Neural cell (in vitro differentiated cells): ENCODE measurements around the gene B4GALT2. TPM values are rescaled to one million over a fixed set of nuclear protein-coding genes. Genes with fewer than 3 reads are reported as not detected.

Source experiments
- H2AFZ ChIP-seq: fragments of 200-600, 300-800 bp; sonication (generic), shearing (Covaris generic); 2 replicates; pipeline ENCODE4 v1.6.0; 2014; ENCODE audit warnings: low read depth, mild to moderate bottlenecking, antibody characterized with exemption, low read length, moderate library complexity
- H3F3A ChIP-seq: fragments of 200-600 bp; shearing (Covaris generic); 2 replicates; pipeline ENCODE4 v1.6.1; 2016; ENCODE audit warnings: mild to moderate bottlenecking, moderate library complexity, mixed read lengths, antibody characterized with exemption, low read length; ENCODE audit not compliant: insufficient read depth, poor library complexity, severe bottlenecking
- H3K27ac ChIP-seq: fragments of 200-600, 300-800 bp; sonication (generic), shearing (Covaris generic); 2 replicates; pipeline ENCODE4 v1.5.1; 2014; ENCODE audit warnings: mild to moderate bottlenecking, low read length, moderate library complexity
- H3K27me3 ChIP-seq: fragments of 300-800, 200-600 bp; sonication (generic), shearing (Covaris generic); 2 replicates; pipeline ENCODE4 v1.6.0; 2014; ENCODE audit warnings: mild to moderate bottlenecking, low read depth, low read length, moderate library complexity; ENCODE audit not compliant: insufficient read depth
- H3K36me3 ChIP-seq: fragments of 300-800, 200-600 bp; sonication (generic), shearing (Covaris generic); 2 replicates; pipeline ENCODE4 v1.5.1; 2014; ENCODE audit warnings: mild to moderate bottlenecking, antibody characterized with exemption, low read length, moderate library complexity; ENCODE audit not compliant: insufficient read depth
- H3K4me2 ChIP-seq: fragments of 300-800, 200-600 bp; sonication (generic), shearing (Covaris generic); 2 replicates; pipeline ENCODE4 v1.6.0; 2014; ENCODE audit warnings: mild to moderate bottlenecking, low read length
- H3K4me3 ChIP-seq: fragments of 300-800, 200-600 bp; sonication (generic), shearing (Covaris generic); 2 replicates; pipeline ENCODE4 v1.5.1; 2014; ENCODE audit warnings: mild to moderate bottlenecking, low read length, moderate library complexity
- H3K79me2 ChIP-seq: fragments of 200-600 bp; shearing (Covaris generic); replicated peaks from 2 replicates; pipeline ENCODE4 v1.6.0; 2014; ENCODE audit warnings: mild to moderate bottlenecking, low read length, moderate library complexity; ENCODE audit not compliant: insufficient read depth
- H3K9ac ChIP-seq: fragments of 300-800, 200-600 bp; sonication (generic), shearing (Covaris generic); 2 replicates; pipeline ENCODE4 v1.6.1; 2016; ENCODE audit warnings: mild to moderate bottlenecking, low read length, mixed read lengths
- H3K9me2 ChIP-seq: fragments of 200-600 bp; shearing (Covaris generic); 2 replicates; pipeline ENCODE4 v1.6.1; 2016; ENCODE audit warnings: mild to moderate bottlenecking, low read length, mixed read lengths; ENCODE audit not compliant: insufficient read depth
- H3K9me3 ChIP-seq: fragments of 200-600, 300-800 bp; sonication (generic), shearing (Covaris generic); 2 replicates; pipeline ENCODE4 v1.6.1; 2016; ENCODE audit warnings: mild to moderate bottlenecking, mixed run types, low read length, moderate library complexity, mixed read lengths
- H4K20me1 ChIP-seq: fragments of 200-600 bp; shearing (Covaris generic); 2 replicates; pipeline ENCODE4 v1.6.1; 2016; ENCODE audit warnings: mild to moderate bottlenecking, mixed run types; ENCODE audit not compliant: insufficient read depth
- CTCF ChIP-seq: fragments of 450-650 bp; IDR thresholded peaks from 2 replicates; pipeline ENCODE4 v1.5.1; 2014; ENCODE audit warnings: antibody characterized with exemption, mild to moderate bottlenecking, moderate library complexity; ENCODE audit not compliant: poor library complexity, severe bottlenecking
- EP300 ChIP-seq: fragments of 450-650 bp; conservative IDR thresholded peaks from 2 replicates; pipeline ENCODE4 v1.6.1; 2014; ENCODE audit warnings: antibody characterized with exemption, mild to moderate bottlenecking, moderate library complexity; ENCODE audit not compliant: poor library complexity, severe bottlenecking
- EZH2 ChIP-seq: fragments of 200-600, 300-800 bp; shearing (Covaris generic), sonication (generic); IDR thresholded peaks from 2 replicates; pipeline ENCODE4 v1.6.1; 2014; ENCODE audit warnings: antibody characterized with exemption, low read length, borderline replicate concordance, mild to moderate bottlenecking; ENCODE audit not compliant: insufficient read depth, poor library complexity, severe bottlenecking
- MXI1 ChIP-seq: fragments of 450-650 bp; conservative IDR thresholded peaks from 2 replicates; pipeline ENCODE4 v1.6.1; 2014; ENCODE audit warnings: antibody characterized with exemption, mild to moderate bottlenecking; ENCODE audit not compliant: poor library complexity, severe bottlenecking
- POLR2AphosphoS5 ChIP-seq: IDR thresholded peaks from 2 replicates; pipeline ENCODE4 v1.6.1; 2012
- RAD21 ChIP-seq: fragments of 450-650 bp; conservative IDR thresholded peaks from 2 replicates; pipeline ENCODE4 v1.6.1; 2014; ENCODE audit warnings: antibody characterized with exemption, mild to moderate bottlenecking, moderate library complexity
- REST ChIP-seq: IDR thresholded peaks from 2 replicates; pipeline ENCODE4 v1.6.1; 2012; ENCODE audit warnings: borderline replicate concordance
- SMC3 ChIP-seq: fragments of 450-650 bp; conservative IDR thresholded peaks from 2 replicates; pipeline ENCODE4 v1.6.1; 2014; ENCODE audit warnings: antibody characterized with exemption, mild to moderate bottlenecking, moderate library complexity; ENCODE audit not compliant: poor library complexity
- TAF1 ChIP-seq: IDR thresholded peaks from 2 replicates; pipeline ENCODE4 v1.6.1; 2012; ENCODE audit warnings: low read depth
- polyA plus RNA-seq: library from polyadenylated mRNA; depleted of rRNA; stranded (reverse); fragments of >200 nt; gene quantifications from 2 replicates; pipeline ENCODE4 v1.2.3, GENCODE V29; 2014

The B4GALT2 gene
- polyA plus RNA-seq, 1 donor from 2014 or later, result 129 TPM

GRCh38 chr1:44031252-44032169 lies 52.5 kb downstream of the B4GALT2 start, which contains the start of gene SLC6A9:
SLC6A9 (minus strand) TSS chr1:44031462; CDS start chr1:44024277, 7,185 bp downstream.
- H3F3A ChIP-seq, result no peaks in the 10 kb centered on the region
- peak within 1 kb of the TSS; percentile 90 for H3K9ac ChIP-seq
- TF ChIP-seq MXI1 (peak; percentile 6), CTCF (no peak)
- H3K4me3 ChIP-seq, result peak within 1 kb of the TSS; percentile 99
- no peaks in the 10 kb centered on the region for H3K36me3 ChIP-seq
- no peaks in the 10 kb centered on the region for H3K27me3 ChIP-seq
- peak within 1 kb of the TSS; percentile 68 for H3K4me2 ChIP-seq
- peak within 1 kb of the TSS; percentile 73 for H2AFZ ChIP-seq
- H3K9me3 ChIP-seq, result no peaks in the 10 kb centered on the region
- H3K9me2 ChIP-seq, result no peaks in the 10 kb centered on the region
- H4K20me1 ChIP-seq, result no peaks in the 10 kb centered on the region
- no peaks in the 10 kb centered on the region for H3K79me2 ChIP-seq
- H3K27ac ChIP-seq, result peak within 1 kb of the TSS; percentile 75

- H3K9ac ChIP-seq, result no peak overlapping the region
- no peaks in the 10 kb centered on the region for H4K20me1 ChIP-seq
- no peaks in the 10 kb centered on the region for H3F3A ChIP-seq
- no peaks in the 10 kb centered on the region for H3K36me3 ChIP-seq
- no peak overlapping the region for H3K4me2 ChIP-seq
- no peaks in the 10 kb centered on the region for H3K79me2 ChIP-seq
- no peak overlapping the region for H3K27ac ChIP-seq
- no peak overlapping the region for H2AFZ ChIP-seq
- H3K9me3 ChIP-seq, result no peaks in the 10 kb centered on the region
- H3K9me2 ChIP-seq, result no peaks in the 10 kb centered on the region
- no peak for TF ChIP-seq RAD21
- H3K4me3 ChIP-seq, result no peak overlapping the region
- no peaks in the 10 kb centered on the region for H3K27me3 ChIP-seq
Measured at GRCh38 chr1:44032170-44032790, 53.3 kb downstream of the B4GALT2 start.

GRCh38 chr1:44033041-44033575 lies 54.1 kb downstream of the B4GALT2 start:
- no peaks in the 10 kb centered on the region for H4K20me1 ChIP-seq
- no peaks in the 10 kb centered on the region for H3K27me3 ChIP-seq
- H2AFZ ChIP-seq, result no peak overlapping the region
- no peak overlapping the region for H3K27ac ChIP-seq
- no peak overlapping the region for H3K4me3 ChIP-seq
- no peaks in the 10 kb centered on the region for H3K9me3 ChIP-seq
- no peaks in the 10 kb centered on the region for H3K36me3 ChIP-seq
- no peak overlapping the region for H3K9ac ChIP-seq
- no peaks in the 10 kb centered on the region for H3K79me2 ChIP-seq
- no peak overlapping the region for H3K4me2 ChIP-seq
- TF ChIP-seq POLR2AphosphoS5 (no peak), TAF1 (no peak), MXI1 (no peak), SMC3 (no peak), EP300 (no peak), EZH2 (no peak), CTCF (no peak), RAD21 (no peak), REST (no peak)
- no peaks in the 10 kb centered on the region for H3K9me2 ChIP-seq
- H3F3A ChIP-seq, result no peaks in the 10 kb centered on the region
